NCI-H2029 (cell line): Measurements from ENCODE around the gene PRKG1.
"Not testable (repeated sequence)": the region's sequence is repeated elsewhere in the genome, so short reads cannot be mapped to it uniquely, and the experiment has no call there.

Source experiments
- DNase-seq: peaks from one replicate; lab custom pipeline; 2025; lab: John Stamatoyannopoulos, UW

Gene PRKG1

GRCh38 chr10:51170518-51171245 is 96.4 kb downstream of the PRKG1 start:
- DNase-seq, result no peak

DNA sequence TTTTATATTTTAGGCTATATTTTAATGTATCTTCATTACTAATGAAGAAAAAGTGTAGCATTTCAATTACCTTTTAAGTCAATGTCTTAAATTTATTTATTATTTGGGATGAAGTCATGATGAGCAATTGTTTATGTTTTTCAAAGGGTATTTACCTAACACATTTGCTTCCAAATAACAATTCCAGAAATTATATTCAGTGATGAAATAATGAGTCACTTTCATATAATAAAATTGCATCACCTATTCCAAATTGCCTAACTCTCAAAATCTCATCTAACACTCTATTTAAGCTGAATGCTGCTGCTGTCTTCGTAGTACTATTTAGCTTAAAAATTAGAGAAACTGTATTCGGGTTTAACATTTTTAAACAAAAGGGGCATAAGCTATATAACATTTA is 97.7 kb downstream of the PRKG1 start:
- no peak for DNase-seq

DNA sequence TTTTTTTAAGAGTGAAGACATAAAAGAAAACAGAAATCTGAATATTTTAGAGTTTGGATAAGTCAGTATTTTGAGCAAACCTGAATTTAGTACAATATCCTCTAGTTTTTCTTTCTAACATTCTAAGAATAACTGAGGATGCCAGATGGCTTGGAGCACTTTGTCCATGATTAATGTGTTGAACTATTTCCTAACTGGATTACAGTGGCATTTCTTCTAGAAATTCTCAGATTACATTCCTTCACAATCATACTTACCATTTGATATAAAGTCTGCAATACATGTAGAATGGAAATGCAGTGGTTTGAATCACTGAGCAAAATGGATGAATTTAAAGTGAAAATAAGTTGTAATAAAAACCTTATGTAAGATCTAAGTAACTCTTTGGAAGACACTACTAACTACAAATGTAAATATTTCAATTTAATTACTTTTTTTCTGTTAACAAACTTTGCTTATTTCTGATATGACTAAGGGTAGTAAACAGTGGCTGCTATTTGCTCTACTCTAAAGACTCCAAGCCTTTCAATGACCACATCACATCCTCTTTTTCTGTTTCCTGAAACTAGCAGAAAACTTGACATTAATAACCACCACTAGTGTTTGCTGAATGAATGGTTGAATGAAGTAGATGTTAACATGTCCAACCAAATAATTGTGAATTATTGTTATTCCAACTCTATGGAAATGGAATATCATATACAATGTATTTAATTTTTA is 102.8 kb downstream of the PRKG1 start:
- no peak for DNase-seq

DNA sequence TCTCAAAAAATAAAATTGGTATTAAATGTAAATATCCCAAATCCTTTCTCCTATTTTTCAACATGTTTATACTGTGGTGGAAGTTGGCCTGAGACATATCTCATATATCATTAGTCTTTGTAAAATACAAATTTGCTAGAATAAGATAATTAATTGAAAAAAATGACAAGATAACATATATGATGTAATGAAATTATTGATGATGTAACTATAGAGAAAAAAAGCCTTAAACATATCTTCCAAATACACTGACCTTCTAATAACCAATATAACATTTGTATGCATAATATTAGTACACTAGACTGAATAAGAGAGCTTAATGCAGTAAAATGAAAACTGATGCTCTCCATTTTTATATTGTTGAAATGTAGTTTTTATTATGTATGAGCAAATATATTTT is 104.3 kb downstream of the PRKG1 start:
- no peak for DNase-seq

- DNase-seq, result no peak
Observed at GRCh38 chr10:51180141-51180540, 105.9 kb downstream of the PRKG1 start.

DNA sequence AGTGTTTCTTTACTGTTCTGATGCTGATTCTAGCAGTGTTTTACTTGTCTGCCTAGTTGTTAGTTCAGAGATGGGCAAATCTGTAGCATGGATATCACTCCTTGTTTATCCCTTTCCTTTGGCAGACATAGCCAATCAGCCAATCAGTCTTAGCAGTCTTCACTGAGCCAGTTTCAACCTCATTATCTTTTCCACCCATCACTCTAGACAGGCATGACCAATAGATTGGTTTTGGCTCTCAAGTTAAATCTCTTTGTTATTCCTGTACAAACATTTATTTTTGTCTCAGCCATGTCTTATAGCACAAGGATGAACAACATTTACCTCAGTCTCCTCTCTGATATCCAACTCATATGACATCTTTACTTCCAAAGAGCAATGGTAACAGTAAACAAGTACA is 109.5 kb downstream of the PRKG1 start:
- no peak for DNase-seq

DNA sequence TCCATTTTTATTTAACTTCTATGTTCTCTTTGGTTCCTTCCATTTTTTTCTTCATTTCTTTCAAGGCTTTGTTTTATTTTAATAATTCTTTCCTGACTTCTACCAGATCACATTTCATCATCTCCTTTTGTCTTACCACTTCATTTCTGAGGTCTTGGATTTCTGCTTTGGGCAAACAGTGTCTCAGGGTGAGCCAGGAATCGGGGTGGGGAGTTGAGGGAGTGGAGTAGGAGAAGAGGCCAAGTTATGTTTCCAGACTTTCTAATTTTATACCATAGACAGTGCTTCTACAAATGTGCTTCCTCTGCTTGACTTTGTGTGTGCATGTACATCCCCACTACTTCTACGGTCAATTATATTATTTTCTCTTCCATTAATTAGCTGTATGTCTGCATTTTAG is 112.1 kb downstream of the PRKG1 start:
- DNase-seq, result no peak

DNA sequence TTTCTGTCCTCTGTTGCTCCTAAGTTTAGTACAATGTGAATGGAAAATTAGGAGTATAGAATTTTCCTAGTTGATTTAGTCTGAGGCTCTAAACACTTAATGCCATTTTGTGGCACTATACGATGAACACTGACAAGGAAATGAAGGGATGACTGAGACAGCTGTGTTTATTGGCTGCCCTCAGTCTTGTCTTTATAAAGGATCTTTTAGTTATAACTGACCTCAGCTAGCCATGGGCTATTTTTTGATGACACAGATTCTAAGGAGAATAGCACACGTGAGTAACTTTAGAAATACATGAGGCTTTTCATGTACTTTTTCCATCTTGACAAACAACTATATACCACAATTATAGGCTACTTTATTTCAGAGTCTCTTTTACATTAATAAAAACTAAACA is 113.7 kb downstream of the PRKG1 start:
- DNase-seq, result no peak

- no peak for DNase-seq
Observed at GRCh38 chr10:51188866-51189265, 114.6 kb downstream of the PRKG1 start.

GRCh38 chr10:51196508-51197175 is 122.4 kb downstream of the PRKG1 start:
- DNase-seq, result no peak

DNA sequence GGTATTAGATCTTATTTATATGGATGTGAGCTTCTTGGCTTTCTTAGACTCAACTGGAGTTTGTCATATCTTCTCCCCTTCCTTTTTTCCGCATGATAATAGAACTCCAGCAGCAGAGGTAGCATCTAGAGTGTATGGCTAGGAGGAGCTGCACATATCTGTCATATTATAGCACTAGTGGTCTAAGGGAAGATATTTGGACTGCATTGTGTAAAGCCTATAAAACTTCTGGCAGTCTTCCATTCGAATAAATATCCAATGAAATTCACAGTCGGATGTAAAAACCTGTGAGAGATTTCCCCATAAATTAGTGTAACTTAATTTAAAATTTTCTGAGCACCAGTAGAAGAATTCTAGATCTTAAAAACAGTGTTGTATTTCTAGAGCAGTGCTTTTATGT is 123.9 kb downstream of the PRKG1 start:
- DNase-seq, result no peak

DNA sequence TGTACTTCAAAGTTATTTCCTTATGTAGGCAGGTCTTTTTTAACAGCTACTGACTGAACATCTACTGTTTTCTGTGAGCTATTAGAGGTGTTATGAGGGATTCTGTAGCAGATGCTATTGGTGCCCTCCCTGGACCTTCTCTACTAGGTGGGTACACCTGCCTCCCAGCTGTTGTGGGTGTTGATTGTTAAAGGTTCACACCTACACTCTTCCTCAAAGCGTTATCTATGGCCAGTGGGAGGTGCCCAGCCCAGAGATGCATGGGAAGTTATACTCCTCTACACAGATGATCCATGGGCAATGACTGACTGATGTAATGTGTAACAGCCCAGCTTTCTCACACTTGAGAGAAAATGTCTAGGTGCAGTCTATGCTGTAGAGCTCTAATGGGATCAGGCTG is 127.7 kb downstream of the PRKG1 start:
- DNase-seq, result no peak

DNA sequence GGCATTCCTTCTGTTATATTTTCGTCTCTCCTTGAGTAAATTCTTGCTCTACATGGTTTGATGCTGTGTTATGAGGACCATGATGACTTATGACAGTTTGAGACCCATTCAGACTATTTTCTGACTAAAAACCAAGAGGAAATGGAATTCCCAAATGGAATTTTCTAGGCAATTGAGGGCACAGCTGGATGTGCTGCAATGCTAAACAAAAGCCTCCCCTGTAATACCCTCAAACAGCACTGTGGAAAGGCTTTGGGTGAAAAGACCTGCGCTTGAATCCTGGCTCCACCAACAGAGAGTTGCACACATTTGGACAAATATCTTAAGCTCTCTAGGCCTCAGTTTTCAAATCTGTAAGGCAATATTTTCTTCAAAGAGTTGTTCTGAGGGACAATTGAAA is 129.1 kb downstream of the PRKG1 start:
- DNase-seq, result no peak

DNA sequence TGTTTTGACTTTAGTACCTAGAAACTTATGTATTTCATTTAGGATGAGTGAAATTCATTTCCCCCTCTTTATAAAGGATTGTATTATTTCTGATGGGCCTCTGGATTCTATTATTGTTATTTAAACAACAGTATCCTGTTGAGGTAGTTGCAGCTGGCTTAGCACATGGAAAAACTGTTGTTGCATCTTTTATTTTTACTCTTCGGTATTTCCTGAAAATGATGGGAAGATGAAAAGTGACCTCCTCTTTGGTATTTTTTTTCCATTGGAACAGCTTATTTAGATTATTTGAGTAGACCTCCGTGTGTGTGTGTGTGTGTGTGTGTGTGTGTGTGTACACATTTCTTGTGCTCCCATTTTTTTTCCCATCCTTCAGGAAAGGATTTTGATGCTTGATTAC is 129.8 kb downstream of the PRKG1 start:
- DNase-seq, result no peak

DNA sequence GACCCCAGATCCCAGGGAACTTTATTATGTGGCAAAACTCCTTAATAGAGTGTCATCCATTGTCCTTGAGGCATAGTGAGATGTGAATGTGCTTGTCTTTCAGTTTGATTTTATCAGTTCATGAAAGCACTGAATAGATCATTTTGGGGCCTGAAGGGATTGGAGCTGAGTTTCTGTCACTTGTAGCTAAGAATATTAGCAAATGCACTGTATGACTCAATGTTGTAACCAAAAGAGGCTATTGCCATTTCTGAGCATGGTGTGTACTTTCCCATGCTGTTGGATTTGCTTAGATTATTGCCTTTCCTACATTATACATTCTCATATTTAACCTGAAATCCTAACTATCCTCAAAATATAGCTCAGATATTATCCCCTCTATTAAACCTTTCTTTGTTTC is 130.4 kb downstream of the PRKG1 start:
- no peak for DNase-seq

- no peak for DNase-seq
Observed at GRCh38 chr10:51206500-51206899, 132.2 kb downstream of the PRKG1 start.

GRCh38 chr10:51212937-51213336 is 138.7 kb downstream of the PRKG1 start:
- DNase-seq, result not testable (repeated sequence)

- no peak for DNase-seq
Observed at GRCh38 chr10:51214207-51215196, 140.2 kb downstream of the PRKG1 start.

- DNase-seq, result no peak
Observed at GRCh38 chr10:51215951-51216834, 141.9 kb downstream of the PRKG1 start.

- DNase-seq, result no peak
Observed at GRCh38 chr10:51217505-51217904, 143.2 kb downstream of the PRKG1 start.

DNA sequence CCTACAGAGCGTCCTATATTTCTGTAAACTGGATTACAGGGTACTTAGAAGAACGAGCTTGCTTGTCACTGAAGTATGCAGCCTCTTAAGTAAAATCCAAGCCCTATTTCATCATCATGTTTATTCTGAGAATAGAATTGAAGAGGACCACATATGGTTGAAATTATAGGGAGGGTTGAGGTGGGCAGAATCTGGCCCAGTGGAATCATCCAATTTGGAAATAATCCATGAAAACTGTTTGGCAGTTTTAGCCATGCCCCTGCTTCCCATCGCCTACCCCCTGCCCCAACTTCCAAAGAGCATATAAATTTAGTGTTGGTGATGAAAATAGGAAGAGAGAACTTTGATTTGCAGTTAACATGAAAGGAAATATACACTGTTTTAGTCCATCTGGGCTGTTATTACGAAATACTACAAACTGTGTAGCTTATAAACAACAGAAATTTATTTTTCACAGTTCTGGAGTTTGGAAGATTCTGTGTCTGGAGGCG is 150.4 kb downstream of the PRKG1 start:
- DNase-seq, result no peak
